ENCODE measurements around the gene GC.
"Not testable (repeated sequence)": the region's sequence is repeated elsewhere in the genome, so short reads cannot be mapped to it uniquely, and the experiment has no call there.

The GC gene

DNA sequence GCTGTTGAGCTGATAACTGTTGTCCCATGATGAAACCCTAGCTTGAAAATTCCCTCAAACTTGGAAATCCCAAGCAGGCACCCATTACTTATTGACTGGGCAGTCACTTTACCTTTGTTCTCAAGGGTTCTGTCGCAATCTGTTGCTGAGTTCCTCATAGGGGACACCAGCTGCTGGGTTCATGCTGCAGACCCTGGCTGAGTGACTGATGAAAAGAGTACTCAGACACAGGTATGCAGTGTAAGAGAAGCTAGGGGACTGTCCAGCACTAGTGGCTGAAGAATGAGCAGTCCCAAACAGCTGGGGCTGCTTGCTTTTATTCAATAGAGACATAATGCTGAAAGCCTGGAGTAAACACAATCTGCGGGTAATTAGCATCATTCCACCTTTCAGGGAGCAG is 21.4 kb upstream of the GC start:
- H3K36me3 ChIP-seq (ENCODE audit: control insufficient read depth, insufficient read depth, low read length); H3K9me3 ChIP-seq (ENCODE audit: control insufficient read depth, insufficient read depth, low read depth, low read length); H3K4me3 ChIP-seq (ENCODE audit: low read depth, low read length); H3K4me1 ChIP-seq (ENCODE audit: control insufficient read depth, insufficient read depth, low read length); H3K27ac ChIP-seq (ENCODE audit: low read depth, low read length); H3K27me3 ChIP-seq (ENCODE audit: control insufficient read depth, insufficient read depth, low read length); H3K9ac ChIP-seq (ENCODE audit: low read length): not testable (repeated sequence)

DNA sequence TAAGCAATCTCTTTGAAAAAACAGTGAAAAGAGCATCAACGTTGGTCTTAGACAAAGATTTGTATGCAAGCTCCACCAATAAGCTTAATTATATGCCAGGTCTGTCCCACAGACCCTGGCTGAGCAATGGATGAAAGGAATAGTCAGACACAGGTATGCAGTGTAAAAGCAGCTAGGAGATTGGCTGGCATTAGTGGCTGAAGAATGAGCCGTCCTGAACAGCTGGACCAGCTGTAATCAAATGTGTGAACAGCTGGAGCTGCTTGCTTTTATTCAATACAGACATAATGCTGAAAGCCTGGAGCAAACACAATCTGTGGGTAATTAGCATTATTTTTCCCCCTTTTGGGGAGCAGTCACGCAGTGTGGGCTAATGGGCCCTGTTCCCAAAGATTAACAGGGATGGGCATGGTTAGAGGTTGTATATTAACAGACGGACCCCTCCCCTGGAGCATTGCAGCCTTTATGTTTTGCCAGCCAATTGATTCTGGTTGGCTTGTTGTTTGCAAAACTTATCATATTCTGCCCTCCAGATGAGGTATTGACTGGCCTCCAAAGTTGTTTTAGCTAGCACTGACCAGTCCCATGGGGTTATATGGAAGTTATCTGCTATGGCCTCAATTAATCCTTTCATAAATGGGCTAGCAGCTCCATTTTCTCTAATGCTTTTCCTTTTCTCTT is 20.3 kb upstream of the GC start:
- H3K36me3 ChIP-seq (ENCODE audit: control insufficient read depth, insufficient read depth, low read length); H3K27ac ChIP-seq (ENCODE audit: low read depth, low read length); H3K4me1 ChIP-seq (ENCODE audit: control insufficient read depth, insufficient read depth, low read length); H3K9ac ChIP-seq (ENCODE audit: low read length); H3K27me3 ChIP-seq (ENCODE audit: control insufficient read depth, insufficient read depth, low read length); H3K9me3 ChIP-seq (ENCODE audit: control insufficient read depth, insufficient read depth, low read depth, low read length); H3K4me3 ChIP-seq (ENCODE audit: low read depth, low read length): not testable (repeated sequence)

DNA sequence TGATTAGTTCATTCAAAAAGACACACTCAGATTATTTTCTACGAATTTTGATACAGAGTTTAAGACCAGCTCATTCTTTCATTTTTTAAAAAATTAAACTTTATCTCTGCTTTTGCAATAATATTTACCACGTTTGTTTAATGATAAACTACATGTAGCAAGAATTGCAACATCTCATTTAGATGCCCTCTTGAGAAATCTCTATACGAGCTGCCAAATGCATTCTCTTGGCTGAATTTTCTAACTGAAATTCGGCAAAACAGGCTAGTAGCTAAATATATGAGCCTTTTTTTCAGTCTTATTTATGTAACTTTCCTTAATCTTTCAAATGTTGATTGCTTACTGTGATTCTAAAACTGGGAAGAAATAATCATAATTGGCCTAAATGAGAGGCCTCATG is 2.1 kb upstream of the GC start:
- Histone ChIP-seq H3K9me3 (ENCODE audit: control insufficient read depth, insufficient read depth, low read depth, low read length) (no peaks in the 10 kb centered on the region), H3K4me1 (ENCODE audit: control insufficient read depth, insufficient read depth, low read length) (no peaks in the 10 kb centered on the region; the same call in 1 of the 2 replicates), H3K36me3 (ENCODE audit: control insufficient read depth, insufficient read depth, low read length) (no peaks in the 10 kb centered on the region), H3K4me3 (ENCODE audit: low read depth, low read length) (no peak overlapping the region), H3K9ac (ENCODE audit: low read length) (no peak overlapping the region), H3K27ac (ENCODE audit: low read depth, low read length) (no peak overlapping the region), H3K27me3 (ENCODE audit: control insufficient read depth, insufficient read depth, low read length) (no peaks in the 10 kb centered on the region)

GRCh38 chr4:71784569-71785197 is 804 bp upstream of the GC start:
- Histone ChIP-seq H3K36me3 (ENCODE audit: control insufficient read depth, insufficient read depth, low read length) (no peaks in the 10 kb centered on the region), H3K9me3 (ENCODE audit: control insufficient read depth, insufficient read depth, low read depth, low read length) (no peaks in the 10 kb centered on the region), H3K27ac (ENCODE audit: low read depth, low read length) (no peak overlapping the region), H3K9ac (ENCODE audit: low read length) (no peak overlapping the region), H3K4me1 (ENCODE audit: control insufficient read depth, insufficient read depth, low read length) (no peaks in the 10 kb centered on the region; the same call in 1 of the 2 replicates), H3K27me3 (ENCODE audit: control insufficient read depth, insufficient read depth, low read length) (no peaks in the 10 kb centered on the region), H3K4me3 (ENCODE audit: low read depth, low read length) (no peak overlapping the region)

DNA sequence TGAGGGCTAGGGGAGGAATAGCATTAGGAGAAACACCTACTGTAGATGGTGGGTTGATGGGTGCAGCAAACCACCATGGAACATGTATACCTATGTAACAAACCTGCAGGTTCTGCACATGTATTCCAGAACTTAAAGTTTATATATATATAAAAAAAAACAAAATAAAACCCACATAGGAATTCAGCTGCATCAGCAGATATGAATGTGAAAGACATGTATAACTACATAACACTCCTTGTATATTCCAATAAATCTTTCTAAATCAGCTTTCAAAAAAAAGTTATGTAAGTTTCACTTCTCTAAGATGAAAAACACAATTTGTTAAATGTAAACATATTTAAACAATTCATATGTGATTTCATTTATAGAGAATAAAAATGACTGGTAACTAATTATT is 6.0 kb downstream of the GC start:
- Histone ChIP-seq H3K9me3 (ENCODE audit: control insufficient read depth, insufficient read depth, low read depth, low read length) (no peaks in the 10 kb centered on the region), H3K27me3 (ENCODE audit: control insufficient read depth, insufficient read depth, low read length) (no peaks in the 10 kb centered on the region), H3K9ac (ENCODE audit: low read length) (no peak overlapping the region), H3K36me3 (ENCODE audit: control insufficient read depth, insufficient read depth, low read length) (no peaks in the 10 kb centered on the region), H3K4me3 (ENCODE audit: low read depth, low read length) (no peak overlapping the region), H3K27ac (ENCODE audit: low read depth, low read length) (no peak overlapping the region), H3K4me1 (ENCODE audit: control insufficient read depth, insufficient read depth, low read length) (no peaks in the 10 kb centered on the region)

- Histone ChIP-seq H3K9ac (ENCODE audit: low read length) (no peak overlapping the region), H3K27me3 (ENCODE audit: control insufficient read depth, insufficient read depth, low read length) (no peaks in the 10 kb centered on the region), H3K4me1 (ENCODE audit: control insufficient read depth, insufficient read depth, low read length) (no peaks in the 10 kb centered on the region), H3K9me3 (ENCODE audit: control insufficient read depth, insufficient read depth, low read depth, low read length) (no peaks in the 10 kb centered on the region), H3K36me3 (ENCODE audit: control insufficient read depth, insufficient read depth, low read length) (no peaks in the 10 kb centered on the region), H3K4me3 (ENCODE audit: low read depth, low read length) (no peak overlapping the region), H3K27ac (ENCODE audit: low read depth, low read length) (no peak overlapping the region)
These were observed 8.4 kb downstream of the GC start for GRCh38 chr4:71775449-71775848.

GRCh38 chr4:71774136-71774535 is 9.7 kb downstream of the GC start:
- Histone ChIP-seq H3K9me3 (ENCODE audit: control insufficient read depth, insufficient read depth, low read depth, low read length) (no peaks in the 10 kb centered on the region), H3K4me1 (ENCODE audit: control insufficient read depth, insufficient read depth, low read length) (no peaks in the 10 kb centered on the region), H3K9ac (ENCODE audit: low read length) (no peak overlapping the region), H3K4me3 (ENCODE audit: low read depth, low read length) (no peak overlapping the region), H3K36me3 (ENCODE audit: control insufficient read depth, insufficient read depth, low read length) (no peaks in the 10 kb centered on the region; the same call in 1 of the 2 replicates), H3K27me3 (ENCODE audit: control insufficient read depth, insufficient read depth, low read length) (no peaks in the 10 kb centered on the region), H3K27ac (ENCODE audit: low read depth, low read length) (no peak overlapping the region)

DNA sequence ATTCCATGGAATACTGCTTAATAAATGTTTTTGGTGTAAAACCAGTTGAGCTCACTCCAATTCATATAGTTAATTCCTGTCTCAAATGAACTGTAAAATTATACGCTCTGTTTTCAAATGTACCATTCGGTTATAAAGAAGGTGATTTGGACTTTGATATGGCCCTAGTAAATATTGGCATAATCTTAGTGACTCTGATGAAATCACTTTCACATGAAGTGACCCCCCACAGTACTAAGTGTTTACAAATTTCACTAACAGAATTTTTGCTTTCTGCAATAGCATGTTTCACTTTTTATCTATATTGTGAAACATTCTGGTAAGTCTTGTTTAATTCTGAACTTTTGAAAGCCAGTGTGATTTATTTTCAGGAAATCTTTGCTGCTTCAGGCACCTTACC is 10.9 kb downstream of the GC start:
- H3K9me3 ChIP-seq (ENCODE audit: control insufficient read depth, insufficient read depth, low read depth, low read length) = no peaks in the 10 kb centered on the region
- H3K4me1 ChIP-seq (ENCODE audit: control insufficient read depth, insufficient read depth, low read length) = no peaks in the 10 kb centered on the region
- H3K4me3 ChIP-seq (ENCODE audit: low read depth, low read length) = no peak overlapping the region
- no peaks in the 10 kb centered on the region for H3K27me3 ChIP-seq (ENCODE audit: control insufficient read depth, insufficient read depth, low read length)
- no peak overlapping the region for H3K27ac ChIP-seq (ENCODE audit: low read depth, low read length)
- no peaks in the 10 kb centered on the region; the same call in 1 of the 2 replicates for H3K36me3 ChIP-seq (ENCODE audit: control insufficient read depth, insufficient read depth, low read length)
- no peak overlapping the region for H3K9ac ChIP-seq (ENCODE audit: low read length)

DNA sequence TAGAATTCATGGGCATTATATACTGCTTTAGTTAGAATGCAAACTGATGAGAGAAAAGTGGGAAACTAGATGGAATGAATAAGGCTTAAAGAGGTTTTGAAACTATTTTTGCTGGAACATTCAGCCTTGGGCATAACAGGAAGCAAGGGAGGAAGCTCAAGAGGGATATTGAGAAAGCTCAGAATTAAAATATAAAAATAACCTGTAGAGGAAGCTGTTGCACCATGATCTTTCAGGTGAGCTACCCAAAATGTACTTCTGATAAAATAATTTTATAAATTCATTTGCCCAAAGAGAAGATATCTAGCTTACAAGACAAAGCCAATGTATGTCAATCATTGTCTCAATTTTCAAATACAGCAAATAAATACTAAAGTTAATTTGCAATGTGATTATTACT is 11.3 kb downstream of the GC start:
- no peak overlapping the region for H3K27ac ChIP-seq (ENCODE audit: low read depth, low read length)

GRCh38 chr4:71771613-71772012 is 12.3 kb downstream of the GC start:
- Histone ChIP-seq H3K36me3 (ENCODE audit: control insufficient read depth, insufficient read depth, low read length) (no peaks in the 10 kb centered on the region; the same call in 1 of the 2 replicates), H3K27ac (ENCODE audit: low read depth, low read length) (no peak overlapping the region), H3K27me3 (ENCODE audit: control insufficient read depth, insufficient read depth, low read length) (no peaks in the 10 kb centered on the region)

More for the DNA sequence above, 11.3 kb downstream of the GC start:
- Histone ChIP-seq H3K36me3 (ENCODE audit: control insufficient read depth, insufficient read depth, low read length) (no peaks in the 10 kb centered on the region; the same call in 1 of the 2 replicates), H3K9me3 (ENCODE audit: control insufficient read depth, insufficient read depth, low read depth, low read length) (no peaks in the 10 kb centered on the region), H3K9ac (ENCODE audit: low read length) (no peak overlapping the region), H3K27me3 (ENCODE audit: control insufficient read depth, insufficient read depth, low read length) (no peaks in the 10 kb centered on the region), H3K4me3 (ENCODE audit: low read depth, low read length) (no peak overlapping the region), H3K4me1 (ENCODE audit: control insufficient read depth, insufficient read depth, low read length) (no peaks in the 10 kb centered on the region)

DNA sequence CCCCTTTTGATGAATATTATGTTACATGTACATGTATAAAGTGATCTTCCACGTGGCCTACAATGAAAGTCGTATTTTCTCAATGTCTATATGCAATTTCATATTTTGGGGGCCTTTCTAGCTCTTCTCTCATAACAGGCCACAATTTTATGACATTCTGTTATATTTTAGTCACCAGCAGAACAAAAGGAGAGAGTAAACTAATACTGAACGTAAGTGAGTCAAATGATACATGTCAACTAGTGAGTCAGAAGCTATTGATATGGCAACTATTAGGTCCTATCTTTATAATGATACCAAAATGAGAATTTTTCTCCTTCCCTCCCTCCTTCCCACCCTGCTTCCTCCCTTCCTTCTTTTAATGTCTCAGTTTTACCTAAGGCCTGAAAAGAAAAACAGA is 14.4 kb downstream of the GC start:
- Histone ChIP-seq H3K27me3 (ENCODE audit: control insufficient read depth, insufficient read depth, low read length) (no peaks in the 10 kb centered on the region), H3K9me3 (ENCODE audit: control insufficient read depth, insufficient read depth, low read depth, low read length) (no peaks in the 10 kb centered on the region), H3K36me3 (ENCODE audit: control insufficient read depth, insufficient read depth, low read length) (no peaks in the 10 kb centered on the region; the same call in 1 of the 2 replicates), H3K27ac (ENCODE audit: low read depth, low read length) (no peak overlapping the region), H3K4me1 (ENCODE audit: control insufficient read depth, insufficient read depth, low read length) (peaks cover 19% of the 10 kb centered on the region; the same call in 1 of the 2 replicates), H3K4me3 (ENCODE audit: low read depth, low read length) (no peak overlapping the region), H3K9ac (ENCODE audit: low read length) (no peak overlapping the region)

More at GRCh38 chr4:71771613-71772012, 12.3 kb downstream of the GC start:
- Histone ChIP-seq H3K4me1 (ENCODE audit: control insufficient read depth, insufficient read depth, low read length) (peaks cover 3% of the 10 kb centered on the region; the same call in 1 of the 2 replicates), H3K9me3 (ENCODE audit: control insufficient read depth, insufficient read depth, low read depth, low read length) (no peaks in the 10 kb centered on the region), H3K9ac (ENCODE audit: low read length) (no peak overlapping the region), H3K4me3 (ENCODE audit: low read depth, low read length) (no peak overlapping the region)

All from HUES6 (cell line).